ENCODE data around the gene NOP56.

DNA sequence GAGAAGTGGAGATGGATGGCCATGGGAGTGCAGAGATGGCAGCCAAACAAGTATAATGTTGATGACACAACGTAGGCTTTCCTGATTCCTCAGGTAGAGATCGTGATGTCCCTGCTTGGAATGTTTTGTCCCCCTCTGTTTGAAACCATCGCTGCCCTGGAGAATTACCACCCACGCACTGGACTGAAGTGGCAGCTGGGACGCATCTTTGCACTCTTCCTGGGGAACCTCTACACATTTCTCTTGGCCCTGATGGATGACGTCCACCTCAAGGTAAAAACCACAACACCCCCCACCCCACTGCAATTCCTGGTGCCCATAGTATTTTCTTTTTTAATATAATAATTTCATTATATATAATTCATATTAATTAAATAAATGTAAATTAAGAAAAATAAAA, 42.1 kb upstream of the NOP56 start:
- TF ChIP-seq, protein P1, sequence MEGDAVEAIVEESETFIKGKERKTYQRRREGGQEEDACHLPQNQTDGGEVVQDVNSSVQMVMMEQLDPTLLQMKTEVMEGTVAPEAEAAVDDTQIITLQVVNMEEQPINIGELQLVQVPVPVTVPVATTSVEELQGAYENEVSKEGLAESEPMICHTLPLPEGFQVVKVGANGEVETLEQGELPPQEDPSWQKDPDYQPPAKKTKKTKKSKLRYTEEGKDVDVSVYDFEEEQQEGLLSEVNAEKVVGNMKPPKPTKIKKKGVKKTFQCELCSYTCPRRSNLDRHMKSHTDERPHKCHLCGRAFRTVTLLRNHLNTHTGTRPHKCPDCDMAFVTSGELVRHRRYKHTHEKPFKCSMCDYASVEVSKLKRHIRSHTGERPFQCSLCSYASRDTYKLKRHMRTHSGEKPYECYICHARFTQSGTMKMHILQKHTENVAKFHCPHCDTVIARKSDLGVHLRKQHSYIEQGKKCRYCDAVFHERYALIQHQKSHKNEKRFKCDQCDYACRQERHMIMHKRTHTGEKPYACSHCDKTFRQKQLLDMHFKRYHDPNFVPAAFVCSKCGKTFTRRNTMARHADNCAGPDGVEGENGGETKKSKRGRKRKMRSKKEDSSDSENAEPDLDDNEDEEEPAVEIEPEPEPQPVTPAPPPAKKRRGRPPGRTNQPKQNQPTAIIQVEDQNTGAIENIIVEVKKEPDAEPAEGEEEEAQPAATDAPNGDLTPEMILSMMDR (IDR thresholded peaks at IDR 0.05), result no peak
- TF ChIP-seq POLR2A (IDR thresholded peaks at IDR 0.05), result no peak

All from right lobe of liver (tissue), 4 donors.